HepG2 (cell line): ENCODE results near the gene RCBTB1.

ENCODE experiments used
- MTF2 ChIP-seq: sonication (generic); formaldehyde crosslinking; IDR thresholded peaks from 2 replicates; pipeline ENCODE4 v1.5.0; 2020; ENCODE audit warnings: missing genetic modification reagents, borderline replicate concordance
- MXI1 ChIP-seq: IDR thresholded peaks from 3 replicates; pipeline ENCODE4 v1.6.1; 2012; ENCODE audit warnings: low read depth, low read length, inconsistent platforms, borderline replicate concordance
- POLR2AphosphoS5 ChIP-seq: IDR thresholded peaks from 2 replicates; pipeline ENCODE4 v1.6.1; 2012; ENCODE audit warnings: low read depth, low read length
- XBP1 ChIP-seq: sonication (generic); formaldehyde crosslinking; IDR thresholded peaks from 2 replicates; pipeline ENCODE4 v1.5.0; 2020; ENCODE audit warnings: missing genetic modification reagents
- TF ChIP-seq, protein P1 (sequence below): sonication (generic); formaldehyde crosslinking; conservative IDR thresholded peaks from 2 replicates; pipeline ENCODE4 v1.4.0; 2020; ENCODE audit warnings: missing genetic modification reagents

DNA sequence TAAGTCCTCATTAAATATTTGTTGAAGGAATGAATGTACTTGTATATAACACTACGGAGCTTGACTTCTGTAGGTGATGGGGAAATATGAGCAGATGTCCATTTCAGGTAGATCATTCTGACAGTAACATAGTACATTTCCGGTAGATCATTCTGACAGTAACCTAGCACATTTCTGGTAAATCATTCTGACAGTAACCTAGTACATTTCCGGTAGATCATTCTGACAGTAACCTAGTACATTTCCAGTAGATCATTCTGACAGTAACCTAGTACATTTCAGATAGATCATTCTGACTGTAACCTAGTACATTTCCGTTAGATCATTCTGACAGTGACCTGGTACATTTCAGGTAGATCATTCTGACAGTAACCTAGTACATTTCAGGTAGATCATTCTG, 87.2 kb downstream of the RCBTB1 start:
- no peak for TF ChIP-seq MXI1
- TF ChIP-seq, protein P1, sequence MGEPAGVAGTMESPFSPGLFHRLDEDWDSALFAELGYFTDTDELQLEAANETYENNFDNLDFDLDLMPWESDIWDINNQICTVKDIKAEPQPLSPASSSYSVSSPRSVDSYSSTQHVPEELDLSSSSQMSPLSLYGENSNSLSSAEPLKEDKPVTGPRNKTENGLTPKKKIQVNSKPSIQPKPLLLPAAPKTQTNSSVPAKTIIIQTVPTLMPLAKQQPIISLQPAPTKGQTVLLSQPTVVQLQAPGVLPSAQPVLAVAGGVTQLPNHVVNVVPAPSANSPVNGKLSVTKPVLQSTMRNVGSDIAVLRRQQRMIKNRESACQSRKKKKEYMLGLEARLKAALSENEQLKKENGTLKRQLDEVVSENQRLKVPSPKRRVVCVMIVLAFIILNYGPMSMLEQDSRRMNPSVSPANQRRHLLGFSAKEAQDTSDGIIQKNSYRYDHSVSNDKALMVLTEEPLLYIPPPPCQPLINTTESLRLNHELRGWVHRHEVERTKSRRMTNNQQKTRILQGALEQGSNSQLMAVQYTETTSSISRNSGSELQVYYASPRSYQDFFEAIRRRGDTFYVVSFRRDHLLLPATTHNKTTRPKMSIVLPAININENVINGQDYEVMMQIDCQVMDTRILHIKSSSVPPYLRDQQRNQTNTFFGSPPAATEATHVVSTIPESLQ (CRISPR knock-in tag), result no peak
- no peak for TF ChIP-seq MTF2
- no peak for TF ChIP-seq POLR2AphosphoS5
- TF ChIP-seq XBP1 (CRISPR knock-in tag), result no peak
